H1 (cell line): ENCODE results near the gene FAN1. TPM values are rescaled to one million over a fixed set of nuclear protein-coding genes. Genes with fewer than 3 reads are reported as not detected.

ENCODE experiments used
- BACH1 ChIP-seq: IDR thresholded peaks from 2 replicates; pipeline ENCODE4 v1.6.1; 2012; ENCODE audit warnings: low read length, improper control_type of control experiment
- BCL11A ChIP-seq, 2 experiments: IDR thresholded peaks; one replicate each; pipeline ENCODE4 v1.6.1; 2011; ENCODE audit warnings: low read depth in 2 of 2, low read length in 2 of 2, mild to moderate bottlenecking in 2 of 2
- CBX8 ChIP-seq: fragments of 300-800, 300-1000 bp; sonication (generic); IDR thresholded peaks from 2 replicates; pipeline ENCODE4 v1.7.1; 2016; ENCODE audit warnings: low read depth, low read length, borderline replicate concordance
- NANOG ChIP-seq: IDR thresholded peaks from 2 replicates; pipeline ENCODE4 v1.6.1; 2011; ENCODE audit warnings: low read length, low read depth, mild to moderate bottlenecking, inconsistent platforms; ENCODE audit not compliant: insufficient read depth, poor library complexity, severe bottlenecking
- RBBP5 ChIP-seq: IDR thresholded peaks from 2 replicates; pipeline ENCODE4 v1.7.1; 2012; ENCODE audit warnings: low read depth, mild to moderate bottlenecking, inconsistent platforms, low read length, moderate library complexity, borderline replicate concordance
- SIN3A ChIP-seq, 2 experiments: IDR thresholded peaks in 1 of 2; conservative IDR thresholded peaks in 1 of 2; 2 replicates each; pipeline ENCODE4 v1.6.1; 2011 to 2012; ENCODE audit warnings: low read length in 2 of 2, improper control_type of control experiment in 1 of 2, low read depth in 1 of 2, mild to moderate bottlenecking in 1 of 2
- YY1 ChIP-seq: IDR thresholded peaks from 2 replicates; pipeline ENCODE4 v1.6.1; 2011; ENCODE audit warnings: low read depth, mild to moderate bottlenecking, low read length
- polyA plus RNA-seq, 7 experiments: library from polyadenylated mRNA; depleted of rRNA in 3 of 7; stranded (reverse) in 5 of 7; unstranded in 2 of 7; fragments of >200 nt in 5 of 7; fragments of 200-250 nt in 2 of 7; gene quantifications; 1 replicate in 5 of 7; 2 replicates in 1 of 7; 4 replicates in 1 of 7; pipeline versions ENCODE4 v1.2.1 to v1.2.3, GENCODE V29; 2011 to 2013; ENCODE audit warnings: missing spikeins in 2 of 7, mixed read lengths in 2 of 7
- total RNA-seq: library from RNA; stranded (reverse); fragmentation: NEBNext Ultra II Directional; extraction: Animal tissue kit (Norgen Biotek cat#: 25700); gene quantifications from 2 replicates; pipeline ENCODE4 v1.2.1, GENCODE V29; 2021
- TF ChIP-seq, protein P1 (sequence below), 3 experiments: IDR thresholded peaks; 1 replicate in 2 of 3; 2 replicates in 1 of 3; pipeline versions ENCODE4 v1.5.1 to v1.6.1; 2011; ENCODE audit warnings: low read length in 3 of 3, mild to moderate bottlenecking in 3 of 3, inconsistent platforms in 2 of 3, low read depth in 1 of 3, moderate library complexity in 1 of 3; ENCODE audit not compliant: insufficient read depth in 1 of 3; ENCODE audit errors: control extremely low read depth in 1 of 3
- TF ChIP-seq, protein P2 (sequence below): IDR thresholded peaks from 2 replicates; pipeline ENCODE4 v1.6.1; 2012; ENCODE audit warnings: low read length, inconsistent platforms

FAN1 gene
- total and polyA plus RNA-seq, 2 of the 8 experiments (the other 6 are each of a cell fraction or from before 2014, with no cell fraction given) = 8.6 to 24.9 TPM

GRCh38 chr15:30990036-30990435 is 86.3 kb downstream of the FAN1 start (continued):
- TF ChIP-seq, protein P1, sequence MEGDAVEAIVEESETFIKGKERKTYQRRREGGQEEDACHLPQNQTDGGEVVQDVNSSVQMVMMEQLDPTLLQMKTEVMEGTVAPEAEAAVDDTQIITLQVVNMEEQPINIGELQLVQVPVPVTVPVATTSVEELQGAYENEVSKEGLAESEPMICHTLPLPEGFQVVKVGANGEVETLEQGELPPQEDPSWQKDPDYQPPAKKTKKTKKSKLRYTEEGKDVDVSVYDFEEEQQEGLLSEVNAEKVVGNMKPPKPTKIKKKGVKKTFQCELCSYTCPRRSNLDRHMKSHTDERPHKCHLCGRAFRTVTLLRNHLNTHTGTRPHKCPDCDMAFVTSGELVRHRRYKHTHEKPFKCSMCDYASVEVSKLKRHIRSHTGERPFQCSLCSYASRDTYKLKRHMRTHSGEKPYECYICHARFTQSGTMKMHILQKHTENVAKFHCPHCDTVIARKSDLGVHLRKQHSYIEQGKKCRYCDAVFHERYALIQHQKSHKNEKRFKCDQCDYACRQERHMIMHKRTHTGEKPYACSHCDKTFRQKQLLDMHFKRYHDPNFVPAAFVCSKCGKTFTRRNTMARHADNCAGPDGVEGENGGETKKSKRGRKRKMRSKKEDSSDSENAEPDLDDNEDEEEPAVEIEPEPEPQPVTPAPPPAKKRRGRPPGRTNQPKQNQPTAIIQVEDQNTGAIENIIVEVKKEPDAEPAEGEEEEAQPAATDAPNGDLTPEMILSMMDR (IDR thresholded peaks at IDR 0.05; ENCODE audit: control extremely low read depth in 1 of 3, insufficient read depth in 1 of 3, low read depth in 1 of 3, low read length in 3 of 3) = no peak
- TF ChIP-seq, protein P2, sequence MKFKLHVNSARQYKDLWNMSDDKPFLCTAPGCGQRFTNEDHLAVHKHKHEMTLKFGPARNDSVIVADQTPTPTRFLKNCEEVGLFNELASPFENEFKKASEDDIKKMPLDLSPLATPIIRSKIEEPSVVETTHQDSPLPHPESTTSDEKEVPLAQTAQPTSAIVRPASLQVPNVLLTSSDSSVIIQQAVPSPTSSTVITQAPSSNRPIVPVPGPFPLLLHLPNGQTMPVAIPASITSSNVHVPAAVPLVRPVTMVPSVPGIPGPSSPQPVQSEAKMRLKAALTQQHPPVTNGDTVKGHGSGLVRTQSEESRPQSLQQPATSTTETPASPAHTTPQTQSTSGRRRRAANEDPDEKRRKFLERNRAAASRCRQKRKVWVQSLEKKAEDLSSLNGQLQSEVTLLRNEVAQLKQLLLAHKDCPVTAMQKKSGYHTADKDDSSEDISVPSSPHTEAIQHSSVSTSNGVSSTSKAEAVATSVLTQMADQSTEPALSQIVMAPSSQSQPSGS = no peak
- TF ChIP-seq YY1 (no peak), CBX8 (no peak), SIN3A (conservative IDR thresholded peaks at IDR 0.05 in 1 of 2, IDR thresholded peaks at IDR 0.05 in 1 of 2; ENCODE audit: low read depth in 1 of 2, low read length in 2 of 2) (no peak), BACH1 (no peak), RBBP5 (no peak), BCL11A (IDR thresholded peaks at IDR 0.05; ENCODE audit: low read depth in 2 of 2, low read length in 2 of 2) (no peak), NANOG (no peak)
